Stimulated activated CD8-positive, alpha-beta memory T cell treated with anti-CD3 and anti-CD28 coated beads, Interleukin-7, amount 100 ng/mL, for 24 hours (primary cell): ENCODE results near the gene COL1A2.

Source experiments
- DNase-seq: peaks from one replicate; pipeline ENCODE4 v3.0.0-alpha.2; 2020; ENCODE audit warnings: low read depth

The COL1A2 gene

GRCh38 chr7:94384315-94384714 lies 10.4 kb upstream of the COL1A2 start:
- no peak for DNase-seq

GRCh38 chr7:94386416-94386815 lies 8.3 kb upstream of the COL1A2 start:
- no peak for DNase-seq

GRCh38 chr7:94388540-94388939 lies 6.2 kb upstream of the COL1A2 start:
- DNase-seq = no peak

DNA sequence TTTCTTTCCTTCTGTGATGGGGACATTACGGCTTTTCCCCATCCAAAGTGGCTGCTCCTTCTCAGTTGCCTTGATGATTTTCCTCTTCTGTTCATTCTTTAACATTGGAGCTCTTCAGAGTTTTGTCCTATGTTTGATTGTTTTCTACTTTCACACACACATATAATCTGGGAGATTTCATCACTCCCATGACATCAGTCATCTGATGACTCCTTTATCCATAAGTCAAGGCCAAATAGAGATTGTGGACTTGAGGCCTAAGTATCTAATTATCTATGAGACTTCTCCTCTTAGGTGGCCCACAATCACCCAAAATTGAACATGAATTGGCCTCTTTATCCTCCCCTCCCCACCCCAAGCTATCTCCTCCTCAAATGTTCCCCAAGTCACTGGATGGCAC lies 5.3 kb upstream of the COL1A2 start:
- no peak for DNase-seq

- no peak for DNase-seq
Measured at GRCh38 chr7:94391726-94392392, 2.8 kb upstream of the COL1A2 start.

GRCh38 chr7:94392393-94392786 lies 2.3 kb upstream of the COL1A2 start:
- DNase-seq = no peak

- no peak for DNase-seq
Measured at GRCh38 chr7:94393246-94394108, 1.2 kb upstream of the COL1A2 start.

- DNase-seq = no peak
Measured at GRCh38 chr7:94394109-94394436, 622 bp upstream of the COL1A2 start.

DNA sequence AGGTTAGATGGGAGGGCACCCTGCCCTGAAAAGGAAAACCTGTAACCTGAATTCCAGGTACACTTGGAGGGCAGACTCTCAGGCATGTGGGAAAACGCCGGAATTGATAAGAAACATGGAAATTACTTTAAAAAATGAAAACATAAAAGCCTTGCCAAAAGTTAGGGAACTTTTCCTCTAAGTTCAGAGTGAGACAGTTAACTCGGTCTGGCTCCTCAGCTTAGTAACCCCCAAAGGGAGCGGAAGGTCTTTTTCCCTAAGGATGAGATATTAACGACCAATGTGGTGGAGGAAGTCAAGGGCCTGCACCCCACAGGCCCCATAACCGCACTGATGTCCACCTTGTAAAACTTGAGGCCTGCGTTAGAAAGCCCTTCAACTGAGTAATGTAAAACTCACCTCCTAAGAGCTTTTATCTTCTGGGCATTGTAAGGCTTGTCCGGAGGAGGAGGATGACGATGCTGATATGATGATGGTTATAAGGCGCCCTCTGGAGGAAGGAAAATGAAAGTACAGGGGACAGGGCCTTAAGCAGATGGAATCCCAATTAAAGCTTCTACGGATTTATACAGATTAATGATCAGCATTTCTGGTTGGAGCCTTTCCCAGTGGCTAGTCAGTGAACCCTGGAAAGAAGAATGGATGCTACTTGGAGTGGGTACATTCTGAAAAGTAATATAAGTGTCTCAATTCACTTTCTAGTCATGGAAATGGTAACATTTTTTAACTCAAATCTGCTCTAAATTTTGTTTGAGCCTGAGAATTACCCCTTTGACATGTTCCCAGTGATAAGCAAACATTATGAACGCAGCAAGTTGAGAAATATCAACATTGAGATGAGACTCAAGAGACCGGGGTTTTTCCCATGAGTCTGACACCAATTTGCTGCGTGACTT lies 694 bp downstream of the COL1A2 start:
- no peak for DNase-seq

GRCh38 chr7:94396037-94396431 lies 1.3 kb downstream of the COL1A2 start:
- DNase-seq = no peak

DNA sequence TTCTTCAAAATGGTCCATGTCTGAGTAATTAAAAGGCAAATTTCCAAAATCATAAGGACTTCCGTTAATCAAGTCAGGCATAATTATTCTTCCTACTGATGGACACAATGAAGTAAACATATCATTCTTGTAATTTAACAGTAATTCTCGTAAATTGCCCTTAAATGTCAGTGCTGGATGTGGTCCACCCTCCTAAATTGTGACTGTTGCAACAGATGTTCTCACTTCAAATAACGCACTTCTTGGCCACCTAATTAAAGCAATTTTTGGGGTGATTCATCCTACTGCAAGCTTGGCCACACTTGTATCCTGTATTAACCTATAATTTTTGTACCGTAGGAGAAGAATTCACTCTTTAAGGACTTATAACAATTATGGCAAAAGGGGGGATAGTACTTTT lies 1.9 kb downstream of the COL1A2 start:
- DNase-seq = no peak

DNA sequence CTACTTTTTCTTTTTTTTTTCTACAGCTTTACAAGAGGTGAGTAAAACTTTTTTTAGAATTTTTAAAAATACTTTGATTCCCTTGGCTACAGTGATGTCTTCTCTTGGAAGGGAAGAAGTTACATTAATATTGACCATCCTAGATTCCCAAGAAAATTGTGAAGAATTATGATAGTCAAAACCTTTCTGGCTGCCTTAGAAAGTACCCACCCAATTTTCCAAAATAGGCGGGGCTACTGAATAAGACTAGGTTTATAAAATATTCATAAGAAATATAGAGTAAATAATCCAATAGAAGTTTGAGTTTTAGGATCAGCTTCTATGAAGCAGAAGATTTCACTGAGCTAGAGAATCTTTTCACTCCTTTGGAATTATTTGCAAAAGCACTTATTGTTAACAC lies 3.0 kb downstream of the COL1A2 start:
- DNase-seq = no peak

GRCh38 chr7:94398841-94399240 lies 4.1 kb downstream of the COL1A2 start:
- DNase-seq = no peak

GRCh38 chr7:94400022-94400421 lies 5.3 kb downstream of the COL1A2 start:
- no peak for DNase-seq

- no peak for DNase-seq
Measured at GRCh38 chr7:94400643-94401427, 6.1 kb downstream of the COL1A2 start.

DNA sequence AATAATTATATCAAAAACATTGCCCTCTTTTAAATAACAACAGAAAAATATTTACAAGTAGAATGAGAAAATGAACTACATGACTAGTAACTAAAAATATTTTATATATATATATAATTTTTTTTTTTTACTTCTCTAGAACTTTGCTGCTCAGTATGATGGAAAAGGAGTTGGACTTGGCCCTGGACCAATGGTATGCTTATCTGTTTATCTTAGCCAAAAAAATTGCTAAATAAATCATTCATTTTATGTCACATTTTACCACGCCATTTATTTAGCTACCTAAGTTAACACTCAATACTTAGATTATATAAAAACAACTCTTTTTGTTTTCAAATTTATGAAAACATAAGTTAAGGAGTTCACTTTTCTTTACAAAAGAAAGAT lies 6.7 kb downstream of the COL1A2 start:
- no peak for DNase-seq

DNA sequence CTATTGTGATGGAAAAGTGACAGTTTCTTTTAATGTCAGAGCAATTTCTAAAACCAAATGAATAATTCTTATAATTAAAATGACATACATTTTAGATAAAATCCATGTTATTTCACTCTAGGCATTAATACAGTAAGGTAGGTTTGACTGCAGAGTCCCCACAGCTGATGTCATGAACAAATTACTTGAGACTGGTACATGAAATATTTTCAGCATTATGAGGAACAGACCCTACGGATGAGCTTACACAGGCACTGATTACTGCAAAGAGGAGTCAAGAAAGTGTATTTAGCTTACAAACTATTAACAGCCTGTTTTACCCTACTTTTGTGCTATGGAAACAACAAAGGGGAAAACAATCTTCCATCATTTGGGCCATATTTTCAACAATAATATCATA lies 8.9 kb downstream of the COL1A2 start:
- no peak for DNase-seq

DNA sequence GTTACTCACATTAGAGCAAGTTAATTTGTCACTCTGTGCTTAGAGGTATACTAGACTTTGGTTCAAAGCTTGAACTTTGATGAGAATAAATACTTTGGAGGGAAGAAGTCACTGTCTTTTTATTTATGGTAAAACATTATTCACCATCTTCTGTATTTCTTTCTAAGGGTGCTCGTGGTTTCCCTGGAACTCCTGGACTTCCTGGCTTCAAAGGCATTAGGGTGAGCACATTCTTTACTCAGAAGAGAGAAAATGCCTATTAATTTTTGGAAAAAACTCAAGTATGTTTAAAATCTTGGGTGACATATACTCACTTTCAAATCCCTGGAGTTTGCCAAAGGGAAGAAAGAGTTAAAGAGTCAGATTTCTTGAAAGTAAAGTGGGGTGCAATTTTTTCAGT lies 10.8 kb downstream of the COL1A2 start:
- no peak for DNase-seq

- DNase-seq = no peak
Measured at GRCh38 chr7:94406696-94407095, 12.0 kb downstream of the COL1A2 start.

GRCh38 chr7:94409200-94409948 lies 14.7 kb downstream of the COL1A2 start:
- DNase-seq = no peak
